ENCODE data around the gene GABRB1. TPM values are rescaled to one million over a fixed set of nuclear protein-coding genes. Genes with fewer than 3 reads are reported as not detected.

GABRB1 gene
- polyA plus RNA-seq, 3 donors, result not detected

DNA sequence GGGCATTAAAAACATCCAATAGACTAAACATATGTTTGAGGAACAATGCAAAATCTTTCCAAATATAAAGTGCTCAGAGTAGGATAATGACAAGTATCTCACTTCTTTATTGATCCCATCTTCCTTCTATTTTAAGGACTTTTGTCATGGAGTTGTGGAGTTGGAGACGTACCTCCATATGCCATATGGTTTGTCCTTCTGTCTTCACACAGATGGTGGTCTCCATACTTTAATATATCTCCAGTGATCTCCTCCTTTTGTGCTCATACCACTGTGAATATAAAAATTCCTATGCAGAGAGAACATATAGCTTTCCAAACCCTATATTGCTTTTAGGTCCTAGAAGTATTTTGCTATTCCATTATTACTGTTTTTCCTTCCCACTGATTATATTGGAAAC is 64.5 kb downstream of the GABRB1 start:
- no peaks in the 10 kb centered on the region for H3K4me1 ChIP-seq (ENCODE audit: control insufficient read depth in 1 of 2, insufficient read depth in 2 of 2, low read length in 2 of 2)
- no peaks in the 10 kb centered on the region for H3K36me3 ChIP-seq (replicated peaks in 1 of 2; ENCODE audit: control insufficient read depth in 1 of 2, insufficient read depth in 2 of 2, low read length in 2 of 2)
- Mint-ChIP-seq H3K4me3 (no peak overlapping the region), H3K36me3 (no peaks in the 10 kb centered on the region), H3K9me3 (peaks cover 0 to 3% (median 0%) of the 10 kb centered on the region in 7 donors), H3K27me3 (ENCODE audit: low read depth in 3 of 3) (peaks cover 1 to 3% (median 3%) of the 10 kb centered on the region in 3 donors), H3K27ac (no peak overlapping the region), H3K4me1 (no peaks in the 10 kb centered on the region)
- no peak overlapping the region for H2AFZ ChIP-seq (ENCODE audit: insufficient read depth, low read depth, low read length, poor library complexity, severe bottlenecking)
- H3K9me3 ChIP-seq (replicated peaks in 1 of 2; ENCODE audit: control insufficient read depth in 1 of 2, insufficient read depth in 1 of 2, low read length in 2 of 2), result no peaks in the 10 kb centered on the region
- DNase-seq, result no peak
- no peak overlapping the region for H3K4me2 ChIP-seq (replicated peaks; ENCODE audit: extremely low read depth, low read length, poor library complexity, severe bottlenecking)
- no peak overlapping the region for H3K27ac ChIP-seq (ENCODE audit: low read depth in 1 of 2, low read length in 2 of 2)
- H3K79me2 ChIP-seq (ENCODE audit: insufficient read depth, low read length), result no peaks in the 10 kb centered on the region
- no peak overlapping the region for H3K4me3 ChIP-seq (replicated peaks in 1 of 3; ENCODE audit: low read depth in 2 of 3, low read length in 3 of 3)
- H4K20me1 ChIP-seq (ENCODE audit: insufficient read depth, low read length), result no peaks in the 10 kb centered on the region
- H3K9ac ChIP-seq (ENCODE audit: insufficient read depth, low read length, poor library complexity, severe bottlenecking), result no peak overlapping the region
- TF ChIP-seq, protein P1, sequence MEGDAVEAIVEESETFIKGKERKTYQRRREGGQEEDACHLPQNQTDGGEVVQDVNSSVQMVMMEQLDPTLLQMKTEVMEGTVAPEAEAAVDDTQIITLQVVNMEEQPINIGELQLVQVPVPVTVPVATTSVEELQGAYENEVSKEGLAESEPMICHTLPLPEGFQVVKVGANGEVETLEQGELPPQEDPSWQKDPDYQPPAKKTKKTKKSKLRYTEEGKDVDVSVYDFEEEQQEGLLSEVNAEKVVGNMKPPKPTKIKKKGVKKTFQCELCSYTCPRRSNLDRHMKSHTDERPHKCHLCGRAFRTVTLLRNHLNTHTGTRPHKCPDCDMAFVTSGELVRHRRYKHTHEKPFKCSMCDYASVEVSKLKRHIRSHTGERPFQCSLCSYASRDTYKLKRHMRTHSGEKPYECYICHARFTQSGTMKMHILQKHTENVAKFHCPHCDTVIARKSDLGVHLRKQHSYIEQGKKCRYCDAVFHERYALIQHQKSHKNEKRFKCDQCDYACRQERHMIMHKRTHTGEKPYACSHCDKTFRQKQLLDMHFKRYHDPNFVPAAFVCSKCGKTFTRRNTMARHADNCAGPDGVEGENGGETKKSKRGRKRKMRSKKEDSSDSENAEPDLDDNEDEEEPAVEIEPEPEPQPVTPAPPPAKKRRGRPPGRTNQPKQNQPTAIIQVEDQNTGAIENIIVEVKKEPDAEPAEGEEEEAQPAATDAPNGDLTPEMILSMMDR (IDR thresholded peaks at IDR 0.05), result no peak
- intact Hi-C loops (cut with micrococcal nuclease), result no loop called here
- peaks cover 0 to 2% of the 10 kb centered on the region in 2 donors for H3K27me3 ChIP-seq (ENCODE audit: control insufficient read depth in 2 of 2, insufficient read depth in 2 of 2, low read length in 2 of 2)
- WGBS (ENCODE audit: insufficient coverage), result no CpG with 5 or more reads among the region's 1 CpG

DNA sequence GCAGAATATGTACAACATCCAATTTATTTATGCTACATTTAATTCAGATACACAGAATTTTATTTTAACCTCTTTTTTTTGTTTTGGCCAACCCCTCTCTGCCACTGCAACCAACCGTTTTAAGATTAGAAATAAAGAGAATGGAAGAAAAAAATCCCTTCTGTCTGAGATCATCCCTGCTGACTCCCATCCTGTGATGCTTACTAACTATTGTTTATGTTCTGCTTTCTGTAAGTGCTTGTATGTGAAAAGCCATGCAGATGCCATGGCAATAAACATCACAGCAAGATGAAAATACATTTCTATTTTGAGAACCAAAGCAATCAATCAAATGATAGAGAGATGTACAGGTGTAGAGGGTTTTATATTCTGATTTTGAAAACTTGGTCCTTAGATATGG is 70.1 kb downstream of the GABRB1 start:
- H3K4me1 ChIP-seq (ENCODE audit: control insufficient read depth in 1 of 2, insufficient read depth in 2 of 2, low read length in 2 of 2), result no peaks in the 10 kb centered on the region
- no peaks in the 10 kb centered on the region for H3K9me3 ChIP-seq (replicated peaks in 1 of 2; ENCODE audit: control insufficient read depth in 1 of 2, insufficient read depth in 1 of 2, low read length in 2 of 2)
- Mint-ChIP-seq H3K27me3 (ENCODE audit: low read depth in 3 of 3) (peaks cover 0 to 4% (median 1%) of the 10 kb centered on the region in 3 donors), H3K36me3 (no peaks in the 10 kb centered on the region), H3K27ac (no peak overlapping the region), H3K4me1 (no peaks in the 10 kb centered on the region), H3K9me3 (peaks cover 0 to 4% (median 0%) of the 10 kb centered on the region in 7 donors), H3K4me3 (no peak overlapping the region)
- no peak overlapping the region for H2AFZ ChIP-seq (ENCODE audit: insufficient read depth, low read depth, low read length, poor library complexity, severe bottlenecking)
- no peak overlapping the region for H3K4me2 ChIP-seq (replicated peaks; ENCODE audit: extremely low read depth, low read length, poor library complexity, severe bottlenecking)
- TF ChIP-seq, protein P1 (IDR thresholded peaks at IDR 0.05), result no peak
- no CpG with 5 or more reads among the region's 1 CpG for WGBS (ENCODE audit: insufficient coverage)
- peaks cover 0 to 2% of the 10 kb centered on the region in 2 donors for H3K27me3 ChIP-seq (ENCODE audit: control insufficient read depth in 2 of 2, insufficient read depth in 2 of 2, low read length in 2 of 2)
- H3K27ac ChIP-seq (ENCODE audit: low read depth in 1 of 2, low read length in 2 of 2), result no peak overlapping the region
- intact Hi-C loops (cut with micrococcal nuclease), result no loop called here
- no peak for DNase-seq
- H3K79me2 ChIP-seq (ENCODE audit: insufficient read depth, low read length), result no peaks in the 10 kb centered on the region
- no peak overlapping the region for H3K4me3 ChIP-seq (replicated peaks in 1 of 3; ENCODE audit: low read depth in 2 of 3, low read length in 3 of 3)
- H4K20me1 ChIP-seq (ENCODE audit: insufficient read depth, low read length), result no peaks in the 10 kb centered on the region
- H3K9ac ChIP-seq (ENCODE audit: insufficient read depth, low read length, poor library complexity, severe bottlenecking), result no peak overlapping the region
- no peaks in the 10 kb centered on the region for H3K36me3 ChIP-seq (replicated peaks in 1 of 2; ENCODE audit: control insufficient read depth in 1 of 2, insufficient read depth in 2 of 2, low read length in 2 of 2)
